SK-N-SH (cell line): ENCODE measurements around the gene PRKACA.

ENCODE experiments used
- CTCF ChIP-seq: fragments of 200-600 bp; sonication (generic); IDR thresholded peaks from 2 replicates; pipeline ENCODE4 v1.6.1; 2017; ENCODE audit warnings: antibody characterized with exemption, mild to moderate bottlenecking, moderate library complexity
- JUND ChIP-seq: IDR thresholded peaks from 2 replicates; pipeline ENCODE4 v1.4.0; 2012
- MEF2A ChIP-seq: IDR thresholded peaks from 2 replicates; pipeline ENCODE4 v1.4.0; 2012; ENCODE audit warnings: low read depth, borderline replicate concordance
- MXI1 ChIP-seq: IDR thresholded peaks from 2 replicates; pipeline ENCODE4 v1.6.1; 2012; ENCODE audit warnings: mild to moderate bottlenecking, low read depth, low read length, improper control_type of control experiment
- REST ChIP-seq: IDR thresholded peaks from 2 replicates; pipeline ENCODE4 v1.6.1; 2012; ENCODE audit warnings: mild to moderate bottlenecking, low read depth, low read length, moderate library complexity
- SIN3A ChIP-seq: IDR thresholded peaks from 2 replicates; pipeline ENCODE4 v1.6.1; 2012; ENCODE audit warnings: low read depth, mild to moderate bottlenecking, low read length, moderate library complexity, borderline replicate concordance
- TEAD4 ChIP-seq: IDR thresholded peaks from 2 replicates; pipeline ENCODE4 v1.4.0; 2012; ENCODE audit warnings: mild to moderate bottlenecking, borderline replicate concordance; ENCODE audit not compliant: insufficient read depth
- USF2 ChIP-seq: fragments of 150-350 bp; IDR thresholded peaks from 2 replicates; pipeline ENCODE4 v1.6.1; 2017; ENCODE audit warnings: antibody characterized with exemption, low read length, low read depth, borderline replicate concordance

GRCh38 chr19:14149509-14149994 lies 32.0 kb upstream of the PRKACA start:
- TF ChIP-seq REST (no peak), CTCF (no peak), MEF2A (no peak), JUND (no peak), MXI1 (no peak), USF2 (no peak), SIN3A (no peak), TEAD4 (no peak)
